NCI-H2227 (cell line): ENCODE results near the gene NCAM1.
A peak's percentile ranks its signal among the peaks of the same experiment; 100 is the strongest.

ENCODE experiments used
- DNase-seq: peaks from one replicate; lab custom pipeline; 2025; ENCODE audit not compliant: unreplicated experiment; lab: John Stamatoyannopoulos, UW

The NCAM1 gene

DNA sequence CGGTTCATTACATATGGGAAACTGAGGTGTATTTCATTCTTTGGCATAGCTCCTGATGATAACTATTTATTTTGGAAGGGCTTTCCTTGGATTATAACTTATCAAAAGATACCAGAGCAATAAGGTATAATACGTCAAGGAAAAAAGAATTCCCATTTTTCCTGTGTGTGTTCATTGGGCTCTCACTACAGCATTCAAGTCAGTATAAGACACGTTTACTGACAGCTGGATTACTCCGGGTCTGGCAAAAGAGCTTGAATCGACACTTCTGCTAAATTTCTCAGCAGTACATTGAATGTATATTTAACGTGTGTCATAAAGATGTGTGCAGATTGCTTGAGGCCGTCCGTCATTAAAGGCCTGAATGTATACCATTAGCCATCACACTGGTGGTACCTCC lies 163.4 kb downstream of the NCAM1 start:
- DNase-seq, result no peak

DNA sequence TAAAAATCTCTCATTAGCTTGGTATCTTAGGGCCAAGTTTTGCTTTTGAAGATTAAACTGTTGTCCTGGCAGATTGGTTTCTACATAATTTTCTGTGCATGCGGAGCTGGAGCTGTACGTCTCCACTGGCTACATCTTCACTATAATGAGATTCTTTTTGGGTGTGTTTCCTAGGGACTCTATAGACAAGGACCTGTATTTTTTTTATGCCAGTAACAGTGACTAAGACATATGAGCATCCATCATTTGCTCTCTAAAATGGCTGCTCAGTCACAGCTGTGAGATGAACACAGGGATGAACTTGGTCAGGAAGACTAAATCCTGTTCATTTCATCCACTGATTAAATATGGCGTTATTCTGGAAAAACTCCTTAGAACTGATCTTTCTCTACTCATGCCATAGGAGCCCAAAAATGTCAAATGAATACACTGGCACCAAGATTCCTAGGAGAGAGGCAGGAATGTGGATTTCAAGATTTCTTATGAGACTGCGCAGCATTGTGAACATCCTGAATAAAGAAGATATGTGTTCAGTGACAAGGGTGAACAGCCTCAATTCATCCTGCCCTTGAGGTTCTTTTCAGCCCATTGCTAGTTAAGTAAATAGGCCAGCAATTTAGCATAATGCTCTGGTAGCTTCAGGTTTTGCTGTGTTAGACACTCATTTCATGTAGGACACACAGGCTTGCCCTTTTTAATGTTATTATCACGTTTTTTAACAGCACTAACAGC lies 168.2 kb downstream of the NCAM1 start:
- DNase-seq, result no peak

DNA sequence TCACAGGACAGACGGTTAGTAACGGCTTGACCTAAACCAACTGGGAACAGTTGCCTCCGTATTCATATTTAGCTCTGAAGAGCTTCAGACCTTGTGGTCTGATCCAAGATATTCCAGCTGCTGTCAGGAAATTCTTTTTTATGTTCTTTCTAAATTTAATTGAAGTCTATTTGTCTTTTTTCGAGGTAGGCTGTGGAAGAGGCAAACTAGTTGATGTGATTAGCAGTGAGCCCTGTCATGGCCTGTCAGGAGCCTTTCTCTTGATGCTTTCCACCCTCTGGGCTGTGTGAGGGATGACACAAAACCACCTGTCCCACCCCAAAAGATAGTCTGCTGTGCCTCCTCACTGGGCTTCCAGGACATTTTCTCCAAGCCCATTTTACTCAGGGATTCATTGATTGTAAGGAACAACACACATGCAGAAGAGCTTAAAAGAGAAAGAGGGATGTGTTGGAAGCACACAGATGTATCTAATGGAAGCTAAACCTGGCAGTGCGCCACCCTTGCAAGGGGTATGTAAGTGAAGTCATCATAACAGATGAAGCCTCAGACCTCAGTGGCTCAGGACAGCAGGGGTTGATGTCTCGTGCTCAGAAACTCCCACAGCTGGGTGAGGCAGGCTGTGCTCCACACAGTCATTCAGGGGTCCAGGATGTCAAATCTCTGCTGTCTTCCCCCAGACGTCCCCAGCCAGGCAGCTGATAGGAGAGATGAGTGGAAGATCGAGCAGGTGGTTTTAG lies 170.0 kb downstream of the NCAM1 start:
- no peak for DNase-seq

DNA sequence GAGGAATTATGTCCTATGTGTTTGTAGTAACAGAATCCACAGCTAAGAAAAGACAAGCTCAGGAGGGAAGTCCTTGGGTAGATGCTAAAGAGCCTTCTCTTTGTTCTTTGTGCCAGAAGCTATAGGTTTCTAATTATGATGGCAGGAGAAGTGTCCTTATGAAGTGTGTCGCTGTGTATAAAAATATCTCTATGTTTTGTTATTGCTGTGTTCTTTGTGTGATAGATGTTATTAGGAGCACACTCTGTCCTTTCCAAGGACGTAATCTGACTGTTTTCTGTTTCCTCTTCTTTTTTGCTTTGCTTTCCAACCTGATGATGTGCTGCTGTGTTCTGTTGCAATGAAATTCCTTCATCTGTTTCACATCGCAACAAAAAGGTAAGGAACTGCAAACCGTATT lies 171.9 kb downstream of the NCAM1 start:
- no peak for DNase-seq

- no peak for DNase-seq
Observed at GRCh38 chr11:113134626-113135025, 173.4 kb downstream of the NCAM1 start.

GRCh38 chr11:113137713-113138529 lies 176.7 kb downstream of the NCAM1 start:
- no peak for DNase-seq

- DNase-seq, result no peak
Observed at GRCh38 chr11:113138731-113139130, 177.5 kb downstream of the NCAM1 start.

DNA sequence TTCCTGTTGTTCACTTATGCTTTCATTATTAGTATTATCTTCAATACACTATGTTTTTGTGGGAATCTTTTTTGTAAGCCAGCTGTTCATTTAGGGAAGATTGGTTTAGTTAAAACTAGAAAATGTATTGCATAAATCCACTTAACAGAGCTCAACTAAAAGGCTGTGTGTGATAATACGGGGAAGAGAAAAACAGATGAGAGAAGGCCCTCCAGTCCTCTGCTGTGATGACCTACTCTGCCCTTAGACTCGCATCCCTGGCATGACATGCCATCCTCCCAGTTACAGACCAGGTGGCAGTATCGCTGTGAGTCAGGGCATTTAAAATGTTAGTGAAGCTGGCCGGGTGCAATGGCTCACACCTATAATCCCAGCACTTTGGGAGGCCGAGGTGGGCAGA lies 179.8 kb downstream of the NCAM1 start:
- no peak for DNase-seq

GRCh38 chr11:113142508-113142907 lies 181.3 kb downstream of the NCAM1 start:
- DNase-seq, result no peak

- peak; percentile 47 for DNase-seq
Observed at GRCh38 chr11:113147249-113147648, 186.0 kb downstream of the NCAM1 start.

GRCh38 chr11:113148076-113148475 lies 186.9 kb downstream of the NCAM1 start:
- DNase-seq, result no peak

DNA sequence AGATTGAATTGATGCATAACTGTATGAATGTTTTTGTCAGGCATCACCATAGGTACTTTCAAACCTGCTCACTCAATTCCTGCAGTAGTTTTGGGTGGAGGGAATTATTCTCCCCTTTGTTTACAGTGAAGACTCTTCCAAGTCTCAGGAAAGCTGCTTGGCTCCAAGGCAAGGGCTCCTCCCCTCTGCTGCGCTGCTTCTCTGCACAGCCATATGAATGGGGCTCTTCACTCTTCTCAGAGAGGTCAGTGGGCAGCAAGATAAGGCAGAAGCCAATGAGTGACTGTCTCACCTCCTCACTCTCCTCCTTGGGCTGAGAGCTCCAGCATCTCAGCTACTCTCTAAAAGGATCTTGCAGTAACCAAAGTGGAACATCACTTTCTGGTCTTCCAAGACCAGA lies 187.4 kb downstream of the NCAM1 start:
- peak; percentile 19 for DNase-seq

- DNase-seq, result no peak
Observed at GRCh38 chr11:113151521-113151920, 190.3 kb downstream of the NCAM1 start.

DNA sequence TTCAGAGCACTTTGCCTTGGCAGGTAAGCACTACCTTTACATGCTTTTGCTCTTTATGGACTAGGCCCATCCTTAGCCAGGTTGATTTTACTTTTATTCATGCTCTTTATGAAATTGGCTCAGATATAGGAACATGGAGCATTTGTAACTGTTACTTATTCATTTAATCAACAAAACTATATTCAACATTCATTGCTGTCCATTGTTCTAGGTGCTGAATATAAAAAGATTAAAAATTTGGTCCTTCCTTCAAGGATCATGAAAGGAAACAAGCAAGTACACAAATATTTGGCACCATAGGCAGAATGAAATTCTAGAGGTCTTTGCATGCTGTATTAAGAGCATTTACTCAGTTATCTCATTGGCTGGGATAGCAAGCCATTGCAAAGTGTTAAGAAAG lies 191.3 kb downstream of the NCAM1 start:
- no peak for DNase-seq

DNA sequence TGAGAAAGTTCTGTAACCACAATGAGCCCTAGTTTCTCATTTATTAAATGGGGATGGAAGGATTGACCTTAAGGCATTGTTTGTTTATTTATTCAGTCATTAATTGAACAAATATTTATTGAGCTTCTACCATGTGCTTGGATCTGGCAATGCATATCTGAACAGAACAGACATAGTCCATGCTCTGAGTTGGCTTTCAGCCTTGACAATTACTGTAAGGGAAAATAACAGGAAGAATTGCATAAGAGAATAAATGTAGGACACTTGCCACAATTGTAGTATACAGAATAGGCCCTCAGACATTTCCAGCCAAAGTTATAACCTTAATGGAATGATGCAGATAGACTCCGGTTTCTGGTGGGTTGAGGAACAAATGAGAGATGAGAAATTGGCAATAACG lies 192.6 kb downstream of the NCAM1 start:
- DNase-seq, result no peak

- DNase-seq, result peak; percentile 71
Observed at GRCh38 chr11:113159988-113160807, 199.0 kb downstream of the NCAM1 start.

DNA sequence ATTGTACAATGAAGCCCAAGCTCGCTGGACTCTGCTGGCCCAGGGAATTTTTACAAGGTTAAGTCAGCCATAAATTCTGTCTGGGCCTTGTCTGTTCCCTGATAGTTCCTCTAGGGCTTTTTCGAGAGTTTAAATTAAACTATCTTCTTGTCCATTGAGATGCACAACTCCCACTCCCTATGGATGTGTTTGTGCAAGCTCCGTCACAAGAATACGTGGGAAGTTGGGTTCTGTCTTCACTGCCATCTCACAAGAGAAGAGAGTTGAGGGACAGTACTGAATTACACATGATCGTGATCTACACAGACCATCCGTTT lies 199.5 kb downstream of the NCAM1 start:
- DNase-seq, result no peak

- peak; percentile 82 for DNase-seq
Observed at GRCh38 chr11:113161711-113162591, 200.7 kb downstream of the NCAM1 start.

DNA sequence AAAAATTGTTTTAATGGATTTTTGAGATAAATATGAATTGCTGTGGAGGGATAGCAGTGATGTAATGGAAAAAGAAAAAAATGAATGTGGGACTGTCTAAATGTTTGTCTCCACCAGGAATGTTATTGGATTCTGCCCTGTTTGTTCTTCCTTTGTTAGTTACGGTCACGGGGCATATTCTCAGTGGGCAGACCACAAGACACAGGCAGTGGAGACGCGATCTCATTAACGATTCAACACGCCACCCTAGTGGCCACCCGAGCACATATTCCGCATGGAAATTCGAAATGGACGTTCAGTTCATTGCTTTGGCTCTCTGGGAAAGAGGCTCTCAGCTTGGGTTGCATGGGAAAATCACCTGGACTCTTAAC lies 201.4 kb downstream of the NCAM1 start:
- DNase-seq, result peak; percentile 44
